GM19240 (cell line): Measurements from ENCODE around the gene CELSR3.
A peak's percentile ranks its signal among the peaks of the same experiment; 100 is the strongest.

Experiments used
- DNase-seq: peaks from one replicate; pipeline ENCODE4 v3.0.0; 2011; ENCODE audit warnings: low spot score; ENCODE audit not compliant: insufficient read length

CELSR3 gene

DNA sequence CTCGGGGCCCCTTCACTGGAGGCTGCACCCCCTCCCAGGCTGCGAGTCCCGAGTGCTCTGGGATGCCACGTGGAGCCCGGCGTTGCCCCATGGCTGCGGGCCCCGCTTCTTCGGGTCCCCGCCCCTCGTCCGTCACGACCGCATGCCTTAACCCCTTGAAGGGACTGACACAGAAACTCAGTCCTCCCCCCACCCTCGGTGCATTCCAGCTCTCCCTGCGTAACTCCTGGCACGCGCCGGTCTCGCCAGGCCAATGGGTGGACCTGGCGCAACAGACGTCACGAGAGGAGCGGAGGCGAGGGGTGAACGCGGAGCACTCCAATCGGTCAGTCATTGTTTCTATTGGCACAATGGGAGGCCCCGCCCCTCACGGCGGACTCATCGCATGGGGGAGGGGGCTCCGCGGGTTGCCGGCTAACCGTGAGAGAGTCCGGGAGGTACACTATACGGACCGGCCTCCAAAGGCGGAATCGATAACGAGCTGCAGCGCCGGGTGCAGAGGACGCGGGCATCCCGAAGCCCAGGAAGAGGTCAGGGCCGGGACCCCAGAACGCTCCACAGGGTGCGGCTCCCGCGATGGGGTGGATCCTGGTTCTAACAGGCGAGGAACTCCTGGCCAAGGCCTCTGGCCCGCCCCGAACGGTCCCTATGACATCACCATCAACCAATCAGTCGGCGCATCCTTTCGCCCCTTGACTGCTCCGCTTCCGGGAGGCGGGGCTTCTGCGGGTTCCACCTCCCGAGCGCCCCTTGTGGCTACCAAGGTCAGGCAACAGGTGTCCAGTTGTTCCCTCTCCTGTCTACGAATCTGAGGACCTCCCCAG lies 1.0 kb upstream of the CELSR3 start:
- peak; percentile 100 for DNase-seq

DNA sequence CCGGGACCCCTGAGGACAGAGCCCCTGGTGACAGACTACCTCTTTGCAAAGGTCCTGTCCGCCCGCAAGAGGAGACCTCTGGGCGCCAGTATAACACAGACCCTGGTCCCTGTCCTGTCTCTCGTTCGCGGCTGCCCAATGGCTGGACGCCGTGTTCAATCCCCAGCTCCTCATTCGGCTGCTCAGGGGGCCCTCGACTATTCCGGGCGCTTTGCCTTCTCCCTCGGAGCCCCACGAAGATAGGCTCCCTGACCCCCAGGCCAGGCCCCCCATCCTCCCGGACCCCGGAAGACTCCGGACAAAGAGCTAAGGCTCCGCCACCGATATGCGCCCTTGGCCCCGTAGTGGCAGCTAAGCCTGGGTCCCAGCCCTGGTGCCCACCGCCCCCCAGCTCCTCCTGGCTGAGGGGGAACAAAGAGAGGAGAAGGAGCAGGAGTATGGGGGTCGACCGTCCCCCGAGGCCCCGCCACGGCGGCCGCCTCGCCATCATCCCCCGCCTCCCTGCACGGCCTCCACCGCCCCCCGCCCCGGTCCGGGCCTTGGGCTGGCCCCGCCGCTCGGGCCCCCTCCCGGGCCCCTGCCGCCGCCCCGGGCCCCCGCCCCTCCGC lies 437 bp downstream of the CELSR3 start:
- no peak for DNase-seq

DNA sequence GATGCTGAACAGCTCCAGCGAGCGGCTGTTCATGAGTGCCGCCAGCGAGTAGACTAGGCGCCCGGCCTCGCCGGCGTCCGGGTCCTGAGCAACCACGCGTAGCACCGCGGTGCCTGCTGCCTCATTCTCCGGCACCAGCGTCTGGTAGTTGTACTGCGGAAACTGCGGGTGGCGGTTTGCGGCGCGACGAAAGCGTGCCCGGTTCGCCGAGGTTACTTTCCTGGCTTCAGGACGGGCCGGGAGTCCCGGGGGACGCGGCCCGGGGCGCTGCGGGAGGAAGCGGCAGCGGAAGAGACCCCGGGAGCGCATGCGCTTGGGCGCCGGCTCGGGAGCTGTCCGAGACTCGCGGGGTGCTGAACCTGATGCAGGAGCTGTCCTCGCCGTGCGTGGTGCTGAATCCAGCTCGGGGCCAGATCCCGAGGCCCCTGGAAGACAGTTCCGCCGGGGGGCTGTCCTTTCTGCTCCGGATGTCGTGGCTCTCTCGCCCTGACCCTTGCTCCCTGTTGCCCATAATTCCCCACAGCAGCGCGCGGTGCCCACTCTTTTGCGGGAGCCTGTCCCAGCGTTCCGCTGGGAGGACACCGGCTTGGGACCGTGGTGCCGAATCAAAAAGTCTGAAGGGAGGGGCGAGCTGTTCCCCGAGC lies 1.1 kb downstream of the CELSR3 start:
- DNase-seq, result peak; percentile 57

DNA sequence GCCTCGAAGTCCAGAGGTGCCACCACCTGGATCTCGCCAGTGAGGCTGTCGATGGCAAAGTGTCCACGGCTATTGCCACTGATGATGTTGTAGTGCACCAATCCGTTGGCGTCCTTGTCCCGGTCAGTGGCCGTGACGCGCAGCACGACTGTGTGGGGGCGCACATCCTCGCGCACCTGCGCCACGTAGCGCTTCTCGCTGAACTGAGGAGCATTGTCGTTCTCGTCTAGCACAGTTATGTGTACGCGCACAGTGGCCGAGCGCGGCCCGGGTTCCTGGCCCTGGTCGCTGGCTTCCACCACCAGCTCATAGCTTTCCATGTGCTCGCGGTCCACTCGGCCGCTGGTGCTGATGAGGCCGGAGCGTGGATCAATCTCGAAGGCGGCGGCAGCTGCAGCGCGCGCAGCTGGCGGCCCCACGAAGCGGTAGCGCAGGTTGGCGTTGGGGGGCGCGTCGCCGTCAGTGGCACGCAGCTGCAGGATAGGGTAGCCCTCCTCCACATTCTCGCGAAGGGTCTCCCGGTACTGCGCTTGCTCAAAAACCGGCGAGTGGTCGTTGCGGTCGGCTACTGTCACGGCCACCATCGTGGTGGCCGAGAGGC lies 1.8 kb downstream of the CELSR3 start:
- DNase-seq, result no peak

DNA sequence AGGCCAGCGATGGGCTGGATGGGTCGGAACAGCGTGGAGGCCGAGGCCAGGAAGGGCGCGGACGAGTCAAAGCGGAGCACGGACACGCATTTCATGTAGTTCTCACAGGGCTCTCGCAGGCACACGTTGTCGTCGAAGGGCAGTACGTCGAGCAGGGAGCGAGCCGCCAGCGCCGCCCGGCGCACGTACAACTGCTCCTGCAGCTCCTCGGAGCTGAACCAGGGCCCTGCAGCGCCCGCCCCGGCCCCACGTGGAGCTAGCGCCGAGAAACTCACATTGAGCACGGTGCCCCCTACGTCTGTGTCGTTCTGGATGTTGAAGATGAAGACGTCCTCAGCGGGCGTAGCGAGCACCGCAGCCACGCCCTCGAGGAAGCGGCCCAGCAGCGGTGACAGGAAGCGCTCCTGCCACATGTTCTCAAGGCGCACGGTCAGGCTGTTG lies 5.8 kb downstream of the CELSR3 start:
- no peak for DNase-seq

DNA sequence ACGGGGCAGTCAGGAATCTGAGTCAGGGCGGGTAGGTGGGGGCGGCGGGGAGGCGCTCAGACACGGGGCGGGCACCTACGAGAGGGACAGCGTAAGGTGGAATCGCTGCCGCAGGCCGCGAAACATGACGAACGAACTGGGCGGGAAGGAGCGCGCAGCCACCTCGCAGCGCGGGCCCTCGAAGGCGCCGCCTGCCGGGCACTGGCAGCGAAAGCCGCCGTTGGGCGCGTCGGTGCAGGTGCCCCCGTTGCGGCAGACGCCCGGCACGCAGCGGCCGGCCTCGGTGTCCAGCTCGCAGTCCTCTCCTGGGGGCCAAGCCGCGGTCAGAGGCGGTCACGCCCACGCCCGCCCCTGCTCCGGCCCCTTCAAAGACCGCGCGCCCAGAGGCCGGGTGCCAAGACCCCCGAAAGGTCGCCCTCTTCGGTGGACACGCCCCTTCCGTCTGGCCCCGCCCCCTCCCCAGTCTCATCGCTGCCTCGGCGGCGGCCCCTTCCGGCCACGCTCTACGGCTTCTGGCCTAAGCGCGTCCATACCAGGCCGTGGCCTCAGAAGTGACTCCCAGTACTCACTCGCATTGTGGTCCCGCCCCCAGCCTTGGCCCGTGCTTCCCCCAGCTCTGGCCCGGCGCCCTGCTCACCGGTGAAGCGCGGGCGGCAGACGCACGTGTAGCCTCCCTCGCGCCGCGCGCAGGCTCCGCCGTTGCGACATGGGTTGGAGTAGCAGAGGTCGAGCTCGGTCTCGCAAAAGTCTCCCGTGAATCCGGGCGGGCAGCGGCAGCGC lies 6.4 kb downstream of the CELSR3 start:
- peak; percentile 89 for DNase-seq

DNA sequence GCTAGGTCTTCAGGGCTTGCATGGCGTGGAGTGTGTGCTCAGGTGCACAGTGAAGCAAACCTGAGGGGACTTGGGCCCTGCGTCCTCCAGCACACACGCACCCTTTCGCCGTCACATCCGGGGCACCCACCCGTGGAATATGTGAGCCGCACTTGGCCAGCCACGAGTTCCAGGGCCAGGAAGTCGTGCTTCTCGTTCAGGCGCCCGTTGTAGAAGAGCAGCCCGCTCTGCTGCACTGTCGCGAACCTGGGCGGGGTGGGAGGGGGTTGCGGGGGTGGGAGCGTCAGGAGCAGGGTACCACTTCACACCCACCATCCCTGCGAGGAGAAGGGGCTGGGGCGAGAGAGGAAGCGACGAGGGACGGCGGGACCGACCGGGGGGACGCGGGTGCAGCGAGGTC lies 7.1 kb downstream of the CELSR3 start:
- no peak for DNase-seq

DNA sequence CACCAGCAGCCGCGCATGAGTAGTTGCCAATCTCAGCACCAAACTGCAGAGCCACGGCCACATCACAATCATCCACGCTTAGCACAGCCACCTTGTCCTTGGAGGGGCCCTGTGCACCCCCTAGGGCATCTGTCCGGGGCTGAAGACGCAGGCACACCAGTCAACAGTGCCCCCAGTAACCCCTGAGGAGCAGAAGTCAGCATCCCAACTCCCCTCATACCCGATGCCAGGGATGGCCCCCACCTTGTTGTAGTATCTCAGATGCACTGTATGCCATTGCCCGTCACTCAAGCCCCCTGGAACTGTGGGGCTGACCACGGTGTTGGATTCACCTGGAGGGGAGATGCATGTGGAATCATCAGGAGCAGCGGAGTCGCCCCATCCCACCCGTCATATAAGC lies 7.6 kb downstream of the CELSR3 start:
- DNase-seq, result no peak

DNA sequence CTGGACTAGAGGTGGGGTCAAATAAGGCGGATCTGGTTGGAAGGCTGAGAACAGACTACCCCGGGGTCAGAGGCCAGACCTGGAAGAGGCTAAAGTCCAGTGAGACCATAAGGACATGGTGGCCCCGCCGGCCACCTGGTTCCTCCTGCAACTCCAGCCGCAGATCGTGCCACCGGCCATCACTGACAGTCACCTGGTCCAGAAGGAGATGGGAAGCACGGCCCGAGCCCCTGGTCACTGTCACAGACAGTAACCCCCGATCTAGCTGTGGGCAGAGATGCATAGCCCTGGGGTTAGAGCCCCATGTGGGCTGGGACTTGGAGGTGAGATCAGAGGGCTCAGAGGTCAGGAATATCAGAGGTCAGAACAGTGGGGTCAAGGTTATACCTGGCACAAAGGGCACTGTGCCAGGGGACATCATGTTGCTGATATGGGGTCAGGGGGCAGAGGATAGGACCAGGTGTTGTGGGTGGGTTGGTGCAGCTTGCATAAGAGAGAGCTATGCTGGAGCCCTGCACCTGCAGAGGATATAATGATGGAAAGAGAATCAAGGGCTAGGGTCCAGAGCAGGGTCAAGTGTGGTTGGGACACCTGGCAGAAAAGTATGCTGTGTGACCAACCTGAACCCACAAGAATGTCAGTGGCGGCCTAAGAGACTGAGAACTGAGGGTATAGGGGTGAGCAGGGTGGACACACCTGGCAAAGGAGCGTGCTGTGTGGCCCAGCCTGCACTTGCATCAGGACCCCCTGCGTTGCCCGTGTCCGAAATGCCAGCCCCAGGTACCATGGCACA lies 9.6 kb downstream of the CELSR3 start:
- DNase-seq, result no peak

DNA sequence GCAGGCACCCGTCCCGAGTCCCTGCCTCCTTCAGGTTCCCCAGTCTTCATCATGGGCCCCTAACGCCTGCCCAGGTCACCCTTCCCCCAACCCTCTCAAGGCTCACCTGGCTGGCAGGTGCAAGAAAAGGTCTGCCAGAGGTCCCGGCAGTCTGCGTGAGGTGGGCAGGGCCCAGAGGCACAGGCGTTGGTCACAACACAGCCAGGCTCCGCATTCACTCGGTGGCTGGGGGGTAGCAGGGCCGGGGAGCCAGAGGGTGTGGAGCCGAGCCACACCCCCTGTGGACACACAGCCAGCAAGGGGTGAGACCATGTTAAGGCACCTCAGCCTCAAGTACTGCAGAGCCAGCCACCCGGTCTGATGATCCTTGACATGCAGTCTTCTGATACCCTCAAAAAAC lies 10.9 kb downstream of the CELSR3 start:
- no peak for DNase-seq

DNA sequence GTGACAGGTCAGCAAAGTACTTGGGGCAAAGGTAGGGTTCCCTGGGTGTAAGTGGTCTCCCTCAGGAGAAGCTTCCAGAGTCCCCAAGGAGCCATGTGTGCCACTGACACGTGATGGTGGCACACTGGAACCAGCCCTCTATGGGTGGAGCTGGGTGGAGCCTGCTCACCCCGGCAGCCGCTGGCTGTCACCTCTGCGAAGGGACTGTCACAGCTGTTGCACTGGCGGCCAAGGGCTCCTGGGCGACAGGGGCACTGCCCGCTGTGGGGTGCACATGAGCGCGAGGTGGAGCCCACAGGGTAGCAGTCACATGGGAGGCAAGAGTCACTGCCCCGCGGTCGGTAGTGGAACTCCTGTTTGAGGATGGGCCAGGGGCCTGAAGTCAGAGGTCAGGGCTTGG lies 12.0 kb downstream of the CELSR3 start:
- no peak for DNase-seq

DNA sequence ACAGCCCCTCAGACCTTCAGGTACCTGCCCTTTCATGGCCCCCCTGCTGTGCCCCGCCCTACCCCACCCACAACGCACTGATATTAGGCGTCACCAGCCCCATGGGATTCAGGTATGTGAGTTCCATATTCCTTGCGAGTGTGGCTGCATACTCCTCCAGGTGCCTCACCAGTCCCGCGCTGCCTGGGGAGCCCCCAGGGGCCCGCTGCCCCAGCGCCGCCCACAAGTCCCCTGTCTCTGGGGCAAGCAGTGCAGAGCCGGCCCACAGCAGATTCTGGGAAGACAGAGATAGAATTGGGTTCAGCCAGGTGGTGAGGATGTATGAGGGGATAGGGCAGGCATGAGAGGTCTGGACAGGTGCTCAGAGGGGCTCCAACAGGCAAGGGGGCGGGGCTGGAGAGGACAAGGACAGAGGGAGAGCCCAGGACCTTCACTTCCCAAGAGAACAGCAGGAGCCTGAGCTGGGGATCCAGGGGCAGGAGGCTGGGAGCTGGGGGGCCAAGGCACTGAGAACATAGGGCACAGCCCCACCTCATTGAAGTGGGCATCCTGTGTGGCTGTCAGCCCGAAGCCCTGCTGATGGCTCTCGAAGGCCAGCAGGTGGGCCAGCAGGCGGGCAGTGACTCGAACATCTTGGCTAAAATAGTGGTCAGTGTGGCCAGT lies 14.4 kb downstream of the CELSR3 start:
- no peak for DNase-seq

DNA sequence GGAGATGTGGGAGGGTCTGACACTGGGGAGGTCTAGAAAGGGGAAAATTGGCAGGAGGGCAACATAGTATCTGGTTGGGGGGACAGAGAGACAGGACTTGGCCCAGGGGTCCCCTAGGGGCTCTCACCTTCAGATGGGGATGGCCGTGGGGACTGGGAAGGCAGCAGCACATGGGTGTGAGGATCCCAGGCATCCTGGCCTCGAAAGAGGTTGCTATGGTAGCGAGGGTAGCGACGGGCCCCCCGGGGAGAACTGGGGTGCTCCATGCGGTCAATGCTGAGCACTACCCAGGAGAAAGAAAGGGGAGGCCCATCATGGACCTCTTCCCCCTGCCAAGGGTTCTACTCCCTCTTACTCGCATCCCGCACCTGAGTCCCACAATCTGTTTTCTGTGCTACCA lies 15.0 kb downstream of the CELSR3 start:
- DNase-seq, result no peak

DNA sequence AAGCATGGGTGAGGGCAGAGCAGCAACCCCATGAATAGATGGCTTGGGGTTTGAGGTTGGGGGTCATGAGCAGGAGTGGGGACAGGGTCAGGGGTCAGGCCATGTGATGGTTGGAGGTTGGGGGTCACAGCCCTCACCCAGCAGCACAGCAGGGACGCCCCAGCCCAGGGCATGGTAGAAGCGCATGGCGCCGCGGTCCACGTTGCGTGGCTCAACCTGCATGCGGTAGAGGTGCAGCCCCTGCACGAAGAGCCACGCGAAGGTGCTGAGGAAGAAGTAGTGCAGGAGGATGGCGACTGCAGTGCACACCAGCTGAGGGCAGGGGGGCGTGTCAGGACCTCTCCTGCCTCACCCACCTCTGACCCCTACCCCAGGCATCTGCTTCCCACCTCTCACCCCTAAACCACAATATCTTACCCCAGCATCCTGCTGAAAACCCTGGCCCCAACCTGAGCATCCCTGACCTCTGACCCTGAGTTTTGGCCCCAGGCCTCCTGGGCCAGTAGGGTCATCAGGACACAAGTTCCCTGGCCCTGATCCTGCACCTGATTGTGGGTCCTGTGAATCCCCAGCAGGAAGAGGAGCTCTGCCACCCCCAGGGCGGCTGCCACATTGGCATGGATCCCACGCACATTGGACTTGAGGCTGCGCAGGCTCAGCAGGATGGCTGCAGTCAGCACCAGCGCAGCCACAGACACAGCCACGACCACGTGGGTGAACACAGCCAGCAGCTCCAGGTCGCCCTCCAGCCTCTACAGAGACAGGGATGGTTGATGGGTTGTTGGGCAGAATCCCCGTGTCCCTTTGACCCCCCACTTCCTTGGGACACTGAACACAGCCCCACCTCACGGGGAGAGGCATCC lies 17.6 kb downstream of the CELSR3 start:
- DNase-seq, result no peak

DNA sequence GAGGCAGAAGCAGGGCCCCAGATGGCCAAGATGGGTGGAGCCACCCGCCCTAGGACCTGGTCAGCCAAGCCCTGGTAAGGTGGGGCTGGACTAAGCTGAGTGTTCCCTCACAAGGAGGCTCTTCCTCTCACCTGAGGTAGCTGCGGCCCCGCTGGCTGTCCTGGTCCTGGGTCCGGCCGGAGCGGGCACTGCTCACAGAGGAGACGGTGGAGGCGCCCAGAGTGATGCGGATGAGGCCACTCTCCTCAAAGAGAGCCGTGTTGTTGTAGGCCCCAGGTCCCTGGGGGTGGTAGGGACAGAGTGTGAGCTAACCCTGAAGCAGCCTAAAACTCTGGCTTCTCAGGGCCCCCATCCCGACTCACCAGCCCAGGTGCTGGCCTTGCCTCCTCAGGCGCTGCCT lies 20.1 kb downstream of the CELSR3 start:
- no peak for DNase-seq

DNA sequence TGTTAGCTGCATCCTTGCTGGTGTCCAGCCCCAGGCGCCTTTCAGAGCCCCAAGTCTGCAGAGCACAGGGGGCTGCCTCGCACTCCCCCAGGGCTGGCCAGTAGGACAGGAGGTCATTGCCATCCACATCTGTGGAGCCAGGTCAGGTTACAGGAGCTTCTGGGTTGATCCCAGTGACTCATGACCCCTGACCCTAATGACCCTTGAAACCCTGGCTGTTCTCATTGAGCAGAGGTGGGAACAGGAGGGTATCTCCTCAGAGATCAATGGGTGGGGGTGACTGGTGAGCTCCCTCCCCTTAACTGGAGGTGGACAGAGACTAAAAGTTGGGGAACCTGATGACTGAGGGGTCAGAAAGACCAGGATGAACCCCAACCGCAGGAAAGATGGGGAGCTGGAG lies 21.3 kb downstream of the CELSR3 start:
- no peak for DNase-seq

DNA sequence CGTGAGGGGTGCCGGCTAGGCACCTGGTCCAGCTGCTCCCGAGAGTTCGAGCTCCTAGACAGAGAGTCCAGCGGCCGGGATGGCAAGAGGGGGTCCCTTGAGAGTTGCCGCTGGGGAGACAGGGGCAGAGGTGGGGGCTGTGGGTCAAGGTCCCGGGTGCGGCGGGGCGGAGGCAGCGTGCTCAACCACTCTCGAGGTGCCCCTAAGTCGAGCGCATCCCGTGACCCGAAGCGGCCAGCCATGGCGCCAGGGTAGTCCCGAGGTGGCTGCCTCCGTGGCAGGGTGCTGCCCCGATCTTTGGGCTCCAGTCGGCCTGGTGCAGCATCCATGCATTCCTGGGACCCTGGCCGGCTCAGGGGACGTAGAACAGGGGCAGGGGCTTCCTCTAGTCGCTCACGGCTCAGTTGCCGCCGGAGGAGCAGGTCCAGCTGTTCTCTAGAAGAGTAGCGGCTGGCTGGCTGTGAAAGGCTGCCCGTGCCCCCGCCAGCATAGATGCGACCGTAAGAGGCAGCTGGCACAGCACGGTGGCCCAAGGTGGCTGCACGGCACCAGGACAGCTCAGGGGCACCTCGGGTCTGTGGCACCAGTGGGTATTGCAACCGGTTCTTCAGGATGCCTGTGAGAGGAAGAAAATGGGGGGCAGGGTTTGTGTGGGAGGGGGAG lies 22.6 kb downstream of the CELSR3 start:
- no peak for DNase-seq

DNA sequence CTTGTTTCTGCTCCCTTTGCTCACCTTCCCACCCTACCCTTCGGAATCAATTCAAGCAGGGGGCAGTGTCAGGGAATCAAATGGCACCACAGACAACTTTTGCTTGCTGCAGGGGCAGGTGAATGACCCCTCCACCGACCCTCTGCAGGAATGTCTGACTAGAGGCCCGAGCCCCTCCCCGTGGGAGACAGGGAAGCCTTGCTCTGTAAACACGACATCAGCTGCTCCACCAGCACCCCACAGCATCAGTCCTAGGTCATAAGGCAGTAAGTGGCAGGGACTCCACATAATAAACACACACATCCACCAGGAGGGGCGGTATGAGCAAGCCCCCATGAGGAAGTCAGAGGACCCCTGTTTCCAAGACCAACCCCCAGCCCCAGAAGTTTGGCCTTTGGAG lies 25.4 kb downstream of the CELSR3 start:
- no peak for DNase-seq
